Spleen (tissue), 7 donors: ENCODE measurements around the gene ZNF429.

Source experiments
- POLR2A ChIP-seq, 3 donors: fragments of 450-650 bp; IDR thresholded peaks; one replicate each; pipeline ENCODE4 v1.5.1; 2017; ENCODE audit warnings: antibody characterized with exemption in 3 of 3, mild to moderate bottlenecking in 1 of 3
- POLR2AphosphoS5 ChIP-seq, 3 donors: sonication (generic); formaldehyde crosslinking; IDR thresholded peaks; one replicate each; pipeline ENCODE4 v1.5.1; 2017; ENCODE audit warnings: antibody characterized with exemption in 3 of 3
- TF ChIP-seq, protein P1 (sequence below), 11 experiments: fragments of 200-600 bp in 7 of 11; fragments of 450-650 bp in 4 of 11; sonication (generic) in 4 of 11; IDR thresholded peaks in 8 of 11; conservative IDR thresholded peaks in 3 of 11; 1 replicate in 7 of 11; 2 replicates in 4 of 11; pipeline versions ENCODE4 v1.4.0 to v1.8.0; 2016 to 2021; ENCODE audit warnings: antibody characterized with exemption in 11 of 11, inconsistent platforms in 4 of 11, mild to moderate bottlenecking in 1 of 11
- donor health status: DM: no; HTN: no; CAD: no; lungs with moderate emphysema.
- donor health status: DM: no; HTN: no; CAD: no.
- donor health status: DM: no; HTN: no; CAD: no.

GRCh38 chr19:21566073-21566472 is 60.7 kb downstream of the ZNF429 start:
- TF ChIP-seq, protein P1, sequence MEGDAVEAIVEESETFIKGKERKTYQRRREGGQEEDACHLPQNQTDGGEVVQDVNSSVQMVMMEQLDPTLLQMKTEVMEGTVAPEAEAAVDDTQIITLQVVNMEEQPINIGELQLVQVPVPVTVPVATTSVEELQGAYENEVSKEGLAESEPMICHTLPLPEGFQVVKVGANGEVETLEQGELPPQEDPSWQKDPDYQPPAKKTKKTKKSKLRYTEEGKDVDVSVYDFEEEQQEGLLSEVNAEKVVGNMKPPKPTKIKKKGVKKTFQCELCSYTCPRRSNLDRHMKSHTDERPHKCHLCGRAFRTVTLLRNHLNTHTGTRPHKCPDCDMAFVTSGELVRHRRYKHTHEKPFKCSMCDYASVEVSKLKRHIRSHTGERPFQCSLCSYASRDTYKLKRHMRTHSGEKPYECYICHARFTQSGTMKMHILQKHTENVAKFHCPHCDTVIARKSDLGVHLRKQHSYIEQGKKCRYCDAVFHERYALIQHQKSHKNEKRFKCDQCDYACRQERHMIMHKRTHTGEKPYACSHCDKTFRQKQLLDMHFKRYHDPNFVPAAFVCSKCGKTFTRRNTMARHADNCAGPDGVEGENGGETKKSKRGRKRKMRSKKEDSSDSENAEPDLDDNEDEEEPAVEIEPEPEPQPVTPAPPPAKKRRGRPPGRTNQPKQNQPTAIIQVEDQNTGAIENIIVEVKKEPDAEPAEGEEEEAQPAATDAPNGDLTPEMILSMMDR (IDR thresholded peaks at IDR 0.05 in 8 of 11, conservative IDR thresholded peaks at IDR 0.05 in 3 of 11): no peak
- TF ChIP-seq POLR2AphosphoS5 (IDR thresholded peaks at IDR 0.05) (no peak), POLR2A (IDR thresholded peaks at IDR 0.05) (no peak)
